ENCODE measurements around the gene PRPS1L1.

PRPS1L1 gene

GRCh38 chr7:17986851-17987250 lies 40.8 kb downstream of the PRPS1L1 start:
- TF ChIP-seq CTCF (IDR thresholded peaks at IDR 0.05; ENCODE audit: extremely low read depth, missing control alignments), result no peak
- no peak for DNase-seq (ENCODE audit: low spot score)

GRCh38 chr7:17985473-17986239 lies 42.0 kb downstream of the PRPS1L1 start:
- no peak for DNase-seq (ENCODE audit: low spot score)
- TF ChIP-seq CTCF (IDR thresholded peaks at IDR 0.05; ENCODE audit: extremely low read depth, missing control alignments), result no peak

GRCh38 chr7:17984288-17984687 lies 43.4 kb downstream of the PRPS1L1 start:
- DNase-seq (ENCODE audit: low spot score), result no peak

DNA sequence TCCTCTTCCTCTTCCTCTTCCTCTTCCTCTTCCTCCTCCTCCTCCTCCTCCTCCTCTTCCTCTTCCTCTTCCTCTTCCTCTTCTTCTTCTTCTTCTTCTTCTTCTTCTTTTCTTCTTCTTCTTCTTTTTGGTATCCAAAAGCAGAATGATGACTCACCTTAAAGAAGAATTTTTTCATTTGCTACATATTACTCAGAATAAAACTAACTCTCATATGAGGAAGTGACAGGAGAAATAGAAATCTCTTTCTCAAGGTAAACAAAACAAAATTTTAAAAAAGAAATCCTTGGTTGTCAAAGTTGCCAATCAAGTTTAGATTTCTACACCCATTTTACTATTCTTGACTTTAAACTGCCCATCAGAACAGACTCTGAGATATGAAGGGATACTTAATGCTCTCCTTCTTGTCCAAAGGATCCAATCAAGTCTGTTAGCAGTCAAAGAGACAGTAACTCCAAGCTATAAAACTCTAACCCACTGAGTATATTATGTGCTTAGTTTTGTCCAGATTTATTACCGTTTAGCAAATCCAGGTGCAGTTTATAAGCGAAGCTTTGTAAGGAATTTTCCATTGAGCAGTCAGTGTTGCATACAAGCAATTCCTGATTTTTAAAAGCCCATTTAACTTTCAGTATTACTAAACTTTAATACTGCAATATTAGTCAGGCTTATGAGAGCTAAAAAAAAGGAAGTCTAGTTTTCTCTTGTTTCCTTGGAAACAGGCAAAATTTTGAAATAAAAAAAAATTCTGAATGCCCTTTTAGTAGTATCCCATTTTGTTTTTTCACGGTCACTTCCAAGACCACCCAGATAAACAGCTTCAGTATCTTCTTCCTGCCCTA lies 44.2 kb downstream of the PRPS1L1 start:
- no peak for DNase-seq (ENCODE audit: low spot score)
- TF ChIP-seq CTCF (IDR thresholded peaks at IDR 0.05; ENCODE audit: extremely low read depth, missing control alignments), result no peak

More at GRCh38 chr7:17984288-17984687, 43.4 kb downstream of the PRPS1L1 start:
- TF ChIP-seq CTCF (IDR thresholded peaks at IDR 0.05; ENCODE audit: extremely low read depth, missing control alignments), result no peak

GRCh38 chr7:17976952-17977351 lies 50.7 kb downstream of the PRPS1L1 start:
- DNase-seq (ENCODE audit: low spot score), result no peak
- TF ChIP-seq CTCF (IDR thresholded peaks at IDR 0.05; ENCODE audit: extremely low read depth, missing control alignments), result no peak

Data from GM20000 (cell line).